GM19372 (cell line): ENCODE results near the gene ADAMTSL4.

Experiments
- ATAC-seq: cut with Tn5 transposase; IDR thresholded peaks from one replicate; pipeline ENCODE4 v1.9.1; 2021; ENCODE audit warnings: mild to moderate bottlenecking, low read depth, moderate library complexity; ENCODE audit not compliant: unreplicated experiment

The ADAMTSL4 gene

DNA sequence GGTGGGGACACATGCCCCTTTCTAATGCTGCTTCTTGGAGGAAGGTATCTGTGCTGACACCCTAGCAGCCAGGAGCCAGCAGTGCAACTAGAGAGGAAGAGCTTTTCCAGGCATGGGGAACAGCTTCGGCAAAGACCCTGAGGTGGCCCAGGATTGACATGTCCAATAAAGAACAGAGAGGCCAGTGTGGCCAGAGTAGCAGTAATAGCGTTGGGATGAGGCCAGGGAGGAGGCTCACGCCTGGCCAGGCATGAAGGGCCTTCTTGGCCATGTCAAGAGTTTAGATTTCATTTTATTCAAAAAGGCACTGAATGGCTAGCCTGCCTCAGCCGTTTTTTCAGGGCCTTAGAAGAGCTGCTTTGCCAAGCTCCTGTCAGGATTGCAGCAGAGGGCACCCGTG, 16.3 kb upstream of the ADAMTSL4 start:
- no peak for ATAC-seq

DNA sequence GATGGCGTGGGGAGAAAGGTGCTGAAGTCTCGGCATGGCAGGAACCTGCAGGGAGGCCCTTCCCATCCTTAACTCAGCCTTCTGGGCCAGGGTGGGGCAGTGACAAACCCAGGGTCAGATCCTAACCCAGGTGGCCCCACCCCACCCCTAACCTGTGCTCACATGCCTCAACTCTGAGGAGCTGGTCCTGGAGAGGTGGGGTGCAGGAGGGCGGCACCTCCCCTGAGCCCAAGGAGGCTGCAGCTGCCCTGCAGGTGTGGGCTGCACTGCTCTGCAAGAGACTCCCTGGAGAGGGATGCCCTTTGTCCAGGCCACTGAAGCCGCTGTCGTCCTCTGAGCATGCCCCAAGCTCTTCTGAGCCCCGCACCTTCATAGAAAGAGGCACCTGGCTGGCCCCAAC, 15.2 kb upstream of the ADAMTSL4 start:
- ATAC-seq: no peak

DNA sequence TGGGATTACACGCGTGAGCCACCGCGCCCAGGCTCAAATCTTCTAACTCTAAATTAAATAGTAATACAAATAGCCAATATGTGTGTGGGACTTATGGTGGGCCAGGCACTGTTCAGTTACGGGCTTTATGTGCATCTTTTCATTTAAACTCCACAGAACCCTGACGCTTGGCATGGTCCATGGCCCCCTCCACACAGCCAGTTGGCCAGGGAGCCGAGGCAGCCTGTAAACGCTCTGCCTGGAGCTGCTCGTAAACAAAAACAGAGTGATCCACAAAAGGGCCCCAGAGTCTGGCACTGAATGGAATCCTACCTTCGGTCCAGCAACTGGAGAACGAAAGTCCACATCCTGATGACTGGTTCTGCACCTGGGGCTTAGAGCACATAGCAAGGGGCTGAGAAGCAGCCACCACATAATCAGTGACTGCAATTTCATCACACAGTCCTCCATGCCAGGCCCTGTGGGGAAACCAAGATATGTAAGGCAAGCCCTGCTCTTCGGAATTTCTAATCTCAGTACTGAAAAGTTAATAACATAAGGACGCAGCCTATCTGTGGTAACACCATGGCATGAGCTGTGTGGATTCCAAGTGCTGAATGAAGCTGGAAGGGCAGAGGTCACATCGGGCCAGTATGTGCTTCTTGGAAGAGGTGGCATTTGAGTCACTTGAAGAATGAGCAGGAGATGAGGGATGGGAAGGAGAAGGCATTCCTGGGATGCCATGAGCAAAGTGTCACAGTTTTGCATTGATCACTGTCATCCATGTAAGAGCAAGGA, 13.5 kb upstream of the ADAMTSL4 start:
- ATAC-seq: no peak

- no peak for ATAC-seq
Observed at GRCh38 chr1:150536836-150537731, 12.1 kb upstream of the ADAMTSL4 start.

DNA sequence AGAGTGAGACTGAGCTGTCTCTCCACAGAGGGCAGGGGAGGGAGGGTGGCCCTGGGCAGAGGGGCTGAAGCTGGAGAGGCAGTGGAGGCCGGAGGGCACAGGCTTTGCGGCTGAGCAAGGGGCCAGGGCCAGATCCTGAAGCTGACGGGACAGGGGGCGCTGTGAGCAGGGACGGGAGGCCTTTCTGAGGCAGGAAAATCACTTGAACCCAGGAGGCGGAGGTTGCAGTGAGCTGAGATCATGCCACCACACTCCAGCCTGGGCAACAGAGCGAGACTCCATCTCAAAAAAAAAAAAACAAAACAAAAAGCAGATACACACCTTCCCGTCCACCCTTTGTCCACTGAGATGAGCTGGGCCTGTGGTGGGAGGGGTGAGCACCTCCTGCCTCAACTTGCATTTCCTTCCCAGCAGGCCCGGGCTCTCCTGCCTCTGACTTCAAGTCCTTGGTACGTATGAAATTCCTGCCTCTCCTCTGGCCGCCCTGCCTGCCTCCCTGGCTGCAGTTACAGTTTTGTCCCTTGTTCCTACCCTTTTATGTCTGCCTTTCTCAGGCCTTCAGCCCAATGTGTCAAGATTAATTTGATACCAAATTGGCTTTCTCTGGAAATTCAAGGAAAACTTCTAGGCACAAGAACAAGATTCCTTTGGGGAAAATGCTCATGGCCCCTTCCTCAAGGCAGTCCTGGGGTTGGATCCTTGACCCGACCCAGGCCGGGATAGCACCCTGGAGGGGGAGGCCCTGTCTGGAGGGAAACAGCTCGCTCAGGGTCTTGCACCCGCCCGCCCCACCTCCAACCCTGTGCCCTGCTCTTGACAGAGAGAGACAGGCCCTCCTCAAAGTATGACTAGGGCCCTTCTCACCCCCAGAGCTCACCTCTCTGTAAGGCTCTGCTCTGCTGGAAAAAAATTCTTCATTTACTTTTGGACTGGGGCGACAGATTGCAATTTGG, 11.2 kb upstream of the ADAMTSL4 start:
- ATAC-seq: no peak

GRCh38 chr1:150543500-150544143, 5.6 kb upstream of the ADAMTSL4 start:
- no peak for ATAC-seq

DNA sequence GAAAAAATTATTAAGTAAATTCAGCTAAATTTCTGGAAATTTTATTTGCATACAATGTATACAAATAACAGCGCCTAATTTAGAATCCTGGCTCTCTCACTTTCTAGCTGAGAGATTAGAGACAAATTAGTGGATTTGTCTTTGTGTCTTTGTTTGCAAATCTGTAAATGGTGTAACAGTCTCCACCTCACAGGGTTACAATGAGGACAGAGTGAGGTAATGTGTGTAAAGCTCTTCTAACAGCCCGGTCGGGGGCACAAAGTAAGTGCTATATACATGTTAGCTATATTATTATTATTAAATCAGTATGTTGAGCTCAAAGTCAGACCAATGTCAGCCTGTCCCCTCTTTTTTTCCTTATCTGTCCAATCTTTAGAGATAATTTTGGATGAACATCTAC, 5.0 kb upstream of the ADAMTSL4 start:
- no peak for ATAC-seq

DNA sequence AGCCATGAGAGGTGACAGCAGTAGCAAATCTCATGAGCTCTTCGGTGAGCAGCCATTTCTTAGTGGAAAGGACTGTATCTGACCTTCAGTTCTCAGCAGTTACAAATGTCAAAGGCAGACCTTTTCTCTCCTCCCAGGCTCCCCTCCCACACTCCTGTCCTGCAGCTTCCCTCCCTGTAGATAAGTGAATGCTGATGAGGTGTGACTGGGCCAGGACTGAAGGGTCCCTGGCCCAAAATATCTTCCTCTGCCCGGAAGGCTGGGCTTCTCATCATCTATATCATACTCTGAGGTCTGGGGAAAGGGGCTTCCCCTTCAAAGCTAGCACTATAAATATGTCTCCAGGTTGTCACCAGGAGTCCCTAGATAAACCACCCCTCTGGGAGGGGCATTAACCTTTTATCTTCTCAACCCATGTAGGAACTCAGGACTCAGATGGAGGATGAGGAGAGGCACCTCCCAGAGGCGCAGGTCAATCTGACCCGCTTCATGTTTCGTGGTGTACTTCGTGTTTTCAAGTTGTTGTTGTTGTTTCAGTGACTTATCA, 3.6 kb upstream of the ADAMTSL4 start:
- no peak for ATAC-seq

DNA sequence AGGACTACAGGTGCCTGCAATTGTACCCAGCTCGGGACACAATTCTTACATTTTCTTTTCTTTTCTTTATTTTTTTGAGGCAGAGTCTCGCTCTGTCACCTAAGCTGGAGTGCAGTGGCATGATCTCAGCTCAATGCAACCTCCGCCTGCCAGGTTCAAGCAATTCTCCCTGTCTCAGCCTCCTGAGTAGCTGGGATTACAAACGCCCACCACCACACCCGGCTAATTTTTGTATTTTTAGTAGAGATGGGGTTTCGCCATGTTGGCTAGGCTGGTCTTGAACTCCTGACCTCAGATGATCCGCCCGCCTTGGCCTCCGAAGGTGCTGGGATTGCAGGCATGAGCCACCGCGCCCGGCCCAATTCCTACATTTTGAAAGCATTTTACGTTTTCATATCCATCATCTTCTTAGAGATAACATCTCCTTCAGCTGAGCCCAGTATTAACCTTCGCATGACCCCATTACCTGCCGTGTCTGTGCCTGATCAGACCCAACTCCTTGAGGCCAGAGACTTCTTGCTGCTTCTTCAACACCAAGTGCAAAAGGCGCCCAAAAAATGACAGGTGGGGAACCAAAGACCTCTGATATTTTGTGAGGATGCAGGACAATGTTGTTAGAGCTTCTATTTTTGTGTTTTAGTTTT, 2.8 kb upstream of the ADAMTSL4 start:
- ATAC-seq: no peak

GRCh38 chr1:150548324-150548631, 930 bp upstream of the ADAMTSL4 start:
- ATAC-seq: no peak

- no peak for ATAC-seq
Observed at GRCh38 chr1:150549496-150550221, 451 bp downstream of the ADAMTSL4 start.

DNA sequence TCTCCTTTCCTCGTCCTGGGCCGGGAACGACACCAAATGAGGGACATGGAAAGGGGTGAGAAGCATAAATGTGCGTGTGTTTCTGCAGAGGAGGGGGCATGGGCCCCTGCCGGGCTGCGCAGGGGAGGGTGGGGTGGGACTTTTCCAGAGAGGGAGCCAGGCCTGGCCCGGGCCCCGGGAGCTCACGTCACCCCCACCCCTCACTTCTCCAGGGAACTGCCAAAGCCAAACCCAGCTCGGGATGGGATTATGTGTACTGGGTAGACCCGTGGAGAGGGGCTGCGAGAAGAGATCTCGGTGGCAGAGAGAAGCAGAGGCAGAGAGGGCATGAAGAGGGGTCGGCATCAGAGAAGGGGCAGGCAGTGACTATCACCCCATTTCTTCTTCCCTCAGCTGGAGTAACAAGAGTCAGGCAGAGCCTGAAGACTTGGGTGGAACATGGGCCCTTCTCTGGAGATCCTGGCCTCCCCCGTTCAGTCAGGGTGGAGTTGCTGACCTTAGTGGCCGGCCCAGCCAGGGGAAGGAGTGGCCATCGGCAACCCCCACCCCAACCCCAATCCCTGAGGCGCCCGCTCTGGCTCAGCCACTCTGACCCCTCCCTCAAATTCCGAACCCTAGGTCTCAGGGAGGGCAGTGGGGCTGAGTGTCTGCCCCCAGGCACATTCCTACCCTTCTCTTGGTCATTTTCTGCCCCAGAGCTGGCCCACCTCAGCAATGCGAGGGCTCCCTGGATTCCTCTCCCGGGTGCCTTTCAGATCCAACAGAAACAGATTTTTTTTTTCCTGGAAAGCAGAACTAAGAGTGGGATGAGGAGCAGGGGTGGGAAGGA, 1.2 kb downstream of the ADAMTSL4 start:
- ATAC-seq: no peak

GRCh38 chr1:150551051-150551783, 2.0 kb downstream of the ADAMTSL4 start:
- no peak for ATAC-seq

GRCh38 chr1:150551784-150552127, 2.5 kb downstream of the ADAMTSL4 start:
- no peak for ATAC-seq

DNA sequence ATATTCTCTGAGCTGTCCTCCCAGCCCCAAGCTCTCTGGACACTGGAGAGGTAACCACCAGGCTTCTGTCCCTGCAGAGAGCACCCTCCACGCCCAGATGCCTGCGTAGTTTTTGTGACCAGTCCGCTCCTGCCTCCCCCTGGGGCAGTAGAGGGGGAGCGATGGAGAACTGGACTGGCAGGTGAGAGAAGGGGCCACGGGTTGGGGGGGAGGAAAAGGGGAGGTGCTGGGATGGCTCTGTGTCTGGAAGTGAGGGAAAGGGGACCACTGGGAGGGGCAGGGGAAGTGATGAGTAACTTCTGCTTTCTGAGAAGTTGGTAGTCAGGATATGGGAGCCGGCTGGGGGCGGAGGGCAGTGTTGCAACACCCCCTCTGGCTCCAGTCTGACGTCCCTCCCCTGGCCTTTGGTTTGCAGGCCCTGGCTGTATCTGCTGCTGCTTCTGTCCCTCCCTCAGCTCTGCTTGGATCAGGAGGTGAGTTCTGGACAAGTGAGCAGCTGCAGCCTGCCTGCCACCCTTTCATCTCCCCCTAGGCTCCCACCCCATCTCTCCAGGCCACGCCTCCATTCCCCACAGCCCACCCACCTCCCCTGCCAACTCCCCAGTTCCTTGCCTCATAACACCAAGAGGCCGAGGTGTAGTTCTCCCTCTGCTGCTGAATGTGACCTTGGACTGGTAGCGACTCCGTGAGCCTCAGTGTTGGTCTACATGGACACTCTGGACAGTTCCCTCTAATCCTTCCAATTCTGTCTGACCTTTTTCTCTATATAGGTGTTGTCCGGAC, 3.1 kb downstream of the ADAMTSL4 start:
- ATAC-seq: no peak

- no peak for ATAC-seq
Observed at GRCh38 chr1:150552911-150553289, 3.7 kb downstream of the ADAMTSL4 start.
